22Rv1 (cell line): ENCODE data around the gene UNC13B.

Experiments used
- CTCF ChIP-seq: fragments of 450-650 bp; IDR thresholded peaks from 2 replicates; pipeline ENCODE4 v1.5.1; 2017; ENCODE audit warnings: mild to moderate bottlenecking
- ZFX ChIP-seq: fragments of 450-650 bp; IDR thresholded peaks from 2 replicates; pipeline ENCODE4 v1.6.1; 2017; ENCODE audit warnings: antibody characterized with exemption, borderline replicate concordance

GRCh38 chr9:35136866-35137265 lies 24.9 kb upstream of the UNC13B start:
- TF ChIP-seq CTCF, result no peak
- no peak for TF ChIP-seq ZFX
